Astrocyte (in vitro differentiated cells and primary cell): ENCODE results near the gene ATG7. TPM values are rescaled to one million over a fixed set of nuclear protein-coding genes. Genes with fewer than 3 reads are reported as not detected.

Experiments used
- DNase-seq: peaks from one replicate; pipeline ENCODE4 v3.0.0-alpha.2; 2010; ENCODE audit warnings: low read depth
- FAIRE-seq: peaks from 2 replicates; lab custom pipeline; 2011; peaks lifted over from hg19 to GRCh38; lab: Jason Lieb, UNC
- H2AFZ ChIP-seq: 2 replicates; pipeline ENCODE4 v1.6.0; 2012; ENCODE audit warnings: low read depth, low read length, inconsistent platforms
- H3K27ac ChIP-seq: 2 replicates; pipeline ENCODE4 v1.5.1; 2011; ENCODE audit warnings: low read depth, low read length, inconsistent platforms
- H3K27me3 ChIP-seq: 2 replicates; pipeline ENCODE4 v1.6.0; 2011; ENCODE audit warnings: low read length, inconsistent platforms; ENCODE audit not compliant: insufficient read depth
- H3K36me3 ChIP-seq: 2 replicates; pipeline ENCODE4 v1.5.1; 2011; ENCODE audit warnings: low read length, inconsistent platforms; ENCODE audit not compliant: insufficient read depth
- H3K4me1 ChIP-seq: 2 replicates; pipeline ENCODE4 v1.5.1; 2011; ENCODE audit warnings: low read length, inconsistent platforms; ENCODE audit not compliant: insufficient read depth
- H3K4me2 ChIP-seq: 2 replicates; pipeline ENCODE4 v1.6.0; 2012; ENCODE audit warnings: low read length, inconsistent platforms
- H3K4me3 ChIP-seq: 2 replicates; pipeline ENCODE4 v1.5.1; 2011; ENCODE audit warnings: low read depth, mild to moderate bottlenecking, low read length, inconsistent platforms; ENCODE audit not compliant: insufficient read depth
- H3K79me2 ChIP-seq: 2 replicates; pipeline ENCODE4 v1.6.0; 2012; ENCODE audit warnings: mild to moderate bottlenecking, low read length, inconsistent platforms; ENCODE audit not compliant: insufficient read depth
- H3K9ac ChIP-seq: 2 replicates; pipeline ENCODE4 v1.6.0; 2012; ENCODE audit warnings: mild to moderate bottlenecking, low read length, inconsistent platforms
- H3K9me3 ChIP-seq: 2 replicates; pipeline ENCODE4 v1.5.1; 2012; ENCODE audit warnings: low read depth, mild to moderate bottlenecking, low read length, inconsistent platforms; ENCODE audit not compliant: insufficient read depth
- H4K20me1 ChIP-seq: 2 replicates; pipeline ENCODE4 v1.6.0; 2012; ENCODE audit warnings: low read length, inconsistent platforms; ENCODE audit not compliant: insufficient read depth
- H3K27ac Mint-ChIP-seq: one replicate; pipeline ENCODE4 v1.8.0; 2021; ENCODE audit warnings: mild to moderate bottlenecking, mixed read lengths; ENCODE audit not compliant: unreplicated experiment
- H3K27me3 Mint-ChIP-seq: one replicate; pipeline ENCODE4 v1.8.0; 2021; ENCODE audit warnings: low read depth, mixed read lengths; ENCODE audit not compliant: unreplicated experiment
- H3K36me3 Mint-ChIP-seq: one replicate; pipeline ENCODE4 v1.8.0; 2021; ENCODE audit warnings: low read depth, mixed read lengths; ENCODE audit not compliant: unreplicated experiment
- H3K4me1 Mint-ChIP-seq: one replicate; pipeline ENCODE4 v1.8.0; 2021; ENCODE audit warnings: low read depth, mixed read lengths; ENCODE audit not compliant: unreplicated experiment
- H3K4me3 Mint-ChIP-seq: one replicate; pipeline ENCODE4 v1.8.0; 2021; ENCODE audit warnings: mild to moderate bottlenecking, moderate library complexity, mixed read lengths; ENCODE audit not compliant: unreplicated experiment
- H3K9me3 Mint-ChIP-seq: one replicate; pipeline ENCODE4 v1.8.0; 2021; ENCODE audit warnings: mild to moderate bottlenecking, mixed read lengths; ENCODE audit not compliant: unreplicated experiment
- CTCF ChIP-seq: IDR thresholded peaks from 2 replicates; pipeline ENCODE4 v1.5.1; 2011; ENCODE audit warnings: low read depth, mild to moderate bottlenecking, inconsistent platforms, low read length, moderate library complexity; ENCODE audit not compliant: insufficient read depth
- EZH2 ChIP-seq: IDR thresholded peaks from 2 replicates; pipeline ENCODE4 v1.6.1; 2012; ENCODE audit warnings: mild to moderate bottlenecking, low read length, inconsistent platforms; ENCODE audit not compliant: insufficient read depth
- total RNA-seq: library from RNA; stranded (reverse); gene quantifications from 2 replicates; pipeline ENCODE4 v1.2.1, GENCODE V29; 2021

Gene ATG7
- total RNA-seq, 1 donor from 2014 or later, result 29.5 TPM

- Histone ChIP-seq H3K9me3 (no peaks in the 10 kb centered on the region), H3K4me3 (no peak overlapping the region), H3K27ac (no peak overlapping the region), H2AFZ (no peak overlapping the region), H3K4me2 (no peak overlapping the region), H3K27me3 (no peaks in the 10 kb centered on the region), H3K9ac (no peak overlapping the region), H3K79me2 (peaks cover 99% of the 10 kb centered on the region), H3K4me1 (peaks cover 48% of the 10 kb centered on the region), H4K20me1 (peaks cover 96% of the 10 kb centered on the region), H3K36me3 (peaks cover 9% of the 10 kb centered on the region)
- Mint-ChIP-seq H3K9me3 (no peaks in the 10 kb centered on the region), H3K36me3 (peaks cover 10% of the 10 kb centered on the region), H3K4me1 (peaks cover 82% of the 10 kb centered on the region), H3K4me3 (no peak overlapping the region), H3K27me3 (no peaks in the 10 kb centered on the region), H3K27ac (no peak overlapping the region)
- no peak for DNase-seq
- no peak for FAIRE-seq
- TF ChIP-seq EZH2, result no peak
- no peak for TF ChIP-seq CTCF
Measured at GRCh38 chr3:11584570-11584969, 312.4 kb downstream of the ATG7 start.

- FAIRE-seq (no peak), DNase-seq (no peak)
- Mint-ChIP-seq H3K4me3 (no peak overlapping the region), H3K27me3 (no peaks in the 10 kb centered on the region), H3K27ac (peak overlapping the region; percentile 24), H3K4me1 (peaks cover 88% of the 10 kb centered on the region), H3K9me3 (no peaks in the 10 kb centered on the region), H3K36me3 (peaks cover 13% of the 10 kb centered on the region)
- TF ChIP-seq CTCF (no peak), EZH2 (no peak)
- Histone ChIP-seq H3K4me1 (peaks cover 50% of the 10 kb centered on the region), H3K27ac (no peak overlapping the region), H3K4me2 (no peak overlapping the region), H3K36me3 (peaks cover 5% of the 10 kb centered on the region), H2AFZ (no peak overlapping the region), H3K9ac (no peak overlapping the region), H3K4me3 (no peak overlapping the region), H4K20me1 (peaks cover 97% of the 10 kb centered on the region), H3K27me3 (no peaks in the 10 kb centered on the region), H3K9me3 (no peaks in the 10 kb centered on the region), H3K79me2 (peaks cover 100% of the 10 kb centered on the region)
Measured at GRCh38 chr3:11587766-11588165, 315.6 kb downstream of the ATG7 start.

- peak overlapping the region; percentile 95 for H3K27ac Mint-ChIP-seq
- H3K36me3 Mint-ChIP-seq, result peaks cover 16% of the 10 kb centered on the region
- H3K27ac ChIP-seq, result no peak overlapping the region
- no peak overlapping the region for H3K4me3 Mint-ChIP-seq
- FAIRE-seq (no peak), DNase-seq (no peak)
- H3K27me3 Mint-ChIP-seq, result no peaks in the 10 kb centered on the region
- peaks cover under 1% of the 10 kb centered on the region for H3K9me3 Mint-ChIP-seq
- no peak for TF ChIP-seq CTCF
- TF ChIP-seq EZH2, result no peak
- no peak overlapping the region for H3K9ac ChIP-seq
- peaks cover 100% of the 10 kb centered on the region for H3K79me2 ChIP-seq
- H3K36me3 ChIP-seq, result peaks cover 5% of the 10 kb centered on the region
- peaks cover 88% of the 10 kb centered on the region for H3K4me1 Mint-ChIP-seq
- peaks cover 97% of the 10 kb centered on the region for H4K20me1 ChIP-seq
- H3K9me3 ChIP-seq, result no peaks in the 10 kb centered on the region
- peaks cover 50% of the 10 kb centered on the region for H3K4me1 ChIP-seq
- H3K27me3 ChIP-seq, result no peaks in the 10 kb centered on the region
- H3K4me2 ChIP-seq, result no peak overlapping the region
- no peak overlapping the region for H3K4me3 ChIP-seq
- H2AFZ ChIP-seq, result no peak overlapping the region
Measured at GRCh38 chr3:11588338-11588737, 316.1 kb downstream of the ATG7 start.
